ENCODE data around the gene ABCG5.

ABCG5 gene

DNA sequence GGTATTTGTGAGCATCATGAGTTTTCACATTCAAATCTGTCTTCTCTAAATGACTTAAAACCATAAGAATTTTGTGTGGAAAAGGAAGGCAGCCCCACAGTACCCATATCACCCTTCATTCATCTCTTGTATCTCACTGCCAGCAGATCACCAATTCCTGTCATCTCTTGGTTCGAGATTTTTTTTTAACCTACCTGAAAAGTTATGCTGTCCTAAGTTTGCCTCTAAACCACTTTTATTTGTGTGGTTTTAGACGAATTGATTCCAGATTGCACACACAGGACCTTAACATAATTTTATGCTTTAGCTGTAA is 32.0 kb downstream of the ABCG5 start:
- DNase-seq (ENCODE audit: low read depth): no peak

DNA sequence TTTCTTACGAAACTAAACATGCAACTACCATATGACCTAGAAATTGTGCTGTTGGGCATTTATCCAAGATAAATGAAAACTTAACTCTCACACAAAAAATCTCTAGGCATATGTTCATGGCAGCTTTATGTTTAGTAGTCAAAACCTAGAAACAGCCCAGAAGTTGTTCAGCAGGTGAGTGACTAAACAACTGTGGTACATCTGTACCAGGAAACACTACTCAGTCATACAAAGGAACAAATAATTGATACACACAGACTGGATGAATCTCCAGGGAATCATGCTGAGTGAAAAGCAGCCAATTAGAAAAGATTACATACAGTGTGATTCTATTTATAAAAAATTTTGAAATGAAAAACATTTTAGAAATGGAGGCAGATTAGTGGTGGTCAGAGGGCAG is 35.5 kb downstream of the ABCG5 start:
- no peak for DNase-seq (ENCODE audit: low read depth)

GRCh38 chr2:43802135-43802534 is 36.5 kb downstream of the ABCG5 start:
- no peak for DNase-seq (ENCODE audit: low read depth)

GRCh38 chr2:43800894-43801293 is 37.7 kb downstream of the ABCG5 start:
- no peak for DNase-seq (ENCODE audit: low read depth)

DNA sequence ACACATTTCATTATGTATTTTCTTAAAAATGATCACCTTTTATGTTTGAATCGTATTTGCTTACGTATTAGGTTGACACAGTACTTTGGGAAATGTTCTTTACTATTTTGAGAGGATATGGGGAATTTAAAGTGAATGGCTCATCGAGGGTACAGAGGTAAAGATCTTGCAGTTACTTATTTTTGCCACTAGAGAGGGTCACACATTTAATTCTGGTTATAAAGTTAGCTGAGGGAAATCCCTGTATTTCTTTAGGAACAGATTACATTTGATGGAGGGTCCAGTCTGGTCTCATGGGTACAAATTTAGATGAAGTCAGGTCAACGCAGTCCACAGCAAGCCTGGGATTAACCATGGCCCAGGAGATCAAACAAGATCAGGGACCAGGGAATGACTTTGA is 40.3 kb downstream of the ABCG5 start:
- DNase-seq (ENCODE audit: low read depth): no peak

DNA sequence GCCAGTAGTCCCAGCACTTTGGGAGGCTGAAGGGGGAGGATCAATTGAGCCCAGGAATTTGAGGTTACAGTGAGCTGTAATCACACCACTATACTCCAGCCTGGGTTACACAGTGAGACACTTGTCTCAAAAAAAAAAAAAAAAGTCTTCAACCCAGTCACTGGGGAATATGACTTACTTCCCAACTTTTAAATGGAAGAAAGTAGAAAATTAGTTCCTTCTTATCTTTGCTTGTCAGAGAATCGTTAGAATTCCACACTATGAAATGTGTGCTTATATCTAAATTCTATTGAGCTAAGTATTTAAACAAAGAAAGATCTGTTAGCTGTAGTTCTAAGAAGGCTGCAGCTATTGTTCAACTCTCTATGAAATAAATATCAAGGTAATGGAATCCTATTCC is 42.4 kb downstream of the ABCG5 start:
- DNase-seq (ENCODE audit: low read depth): no peak

GRCh38 chr2:43794956-43795355 is 43.7 kb downstream of the ABCG5 start:
- no peak for DNase-seq (ENCODE audit: low read depth)

- no peak for DNase-seq (ENCODE audit: low read depth)
Measured at GRCh38 chr2:43792653-43793052, 46.0 kb downstream of the ABCG5 start.

GRCh38 chr2:43791035-43791765 is 47.4 kb downstream of the ABCG5 start:
- no peak for DNase-seq (ENCODE audit: low read depth)

DNA sequence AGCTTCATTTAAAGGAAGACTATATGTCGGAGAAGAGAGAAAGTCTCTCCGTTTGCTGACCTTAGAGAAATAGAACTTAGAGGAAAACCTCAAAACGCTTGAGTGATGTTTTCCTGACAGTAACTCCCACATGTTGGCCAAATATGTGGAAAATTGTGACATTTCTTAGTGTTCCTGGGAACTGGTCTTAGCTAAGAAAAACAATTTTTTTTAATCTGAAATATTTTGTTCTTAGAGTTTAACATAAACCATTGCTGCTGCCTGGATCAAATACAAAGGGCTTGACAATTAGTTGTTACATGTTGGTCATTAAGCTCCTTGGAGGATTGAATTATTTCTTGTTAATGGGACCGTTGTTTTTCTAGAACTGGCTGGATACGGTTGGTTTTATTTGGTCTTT is 48.5 kb downstream of the ABCG5 start:
- no peak for DNase-seq (ENCODE audit: low read depth)

- no peak for DNase-seq (ENCODE audit: low read depth)
Measured at GRCh38 chr2:43788646-43789045, 50.0 kb downstream of the ABCG5 start.

DNA sequence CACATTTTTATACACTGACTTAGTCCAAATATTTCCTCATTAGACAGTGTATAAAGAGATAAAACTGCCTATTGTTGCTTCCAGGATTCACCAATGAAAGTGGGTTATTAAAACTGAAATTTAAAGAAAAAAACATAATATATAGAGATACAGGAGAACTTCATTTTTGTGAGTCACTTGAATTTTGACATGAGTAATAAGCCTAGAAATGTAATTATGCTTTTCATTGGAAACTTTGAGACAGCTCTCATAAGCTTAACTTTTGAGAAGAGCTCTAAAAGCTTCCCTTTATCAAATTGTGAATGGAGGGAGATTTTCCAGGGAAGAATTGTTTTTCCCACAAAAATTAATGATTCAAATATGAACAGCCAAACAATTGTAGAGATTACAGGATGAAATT is 50.7 kb downstream of the ABCG5 start:
- DNase-seq (ENCODE audit: low read depth): no peak

DNA sequence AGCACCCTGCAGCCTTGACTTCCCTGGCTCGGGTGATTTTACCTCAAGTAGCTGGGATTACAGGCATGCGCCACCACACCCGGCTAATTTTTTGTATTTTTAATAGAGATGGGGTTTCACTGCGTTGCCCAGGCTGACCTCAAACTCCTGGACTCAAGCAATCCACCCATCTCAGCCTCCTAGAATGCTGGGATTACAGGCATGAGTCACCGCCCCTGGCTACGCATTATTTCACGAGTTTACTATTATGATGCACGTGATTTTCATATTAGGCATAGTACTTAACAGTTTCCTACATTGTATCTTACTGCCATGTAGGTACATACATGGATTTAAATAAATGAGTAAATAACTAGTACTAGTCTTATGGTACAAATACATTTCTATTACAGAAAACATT is 60.4 kb downstream of the ABCG5 start:
- no peak for DNase-seq (ENCODE audit: low read depth)

- DNase-seq (ENCODE audit: low read depth): no peak
Measured at GRCh38 chr2:43777306-43777926, 61.2 kb downstream of the ABCG5 start.

GRCh38 chr2:43776324-43776723 is 62.3 kb downstream of the ABCG5 start:
- no peak for DNase-seq (ENCODE audit: low read depth)

- no peak for DNase-seq (ENCODE audit: low read depth)
Measured at GRCh38 chr2:43774617-43775016, 64.0 kb downstream of the ABCG5 start.

- DNase-seq (ENCODE audit: low read depth): peak; percentile 63
Measured at GRCh38 chr2:43773876-43774613, 64.6 kb downstream of the ABCG5 start, which contains the start of gene DYNC2LI1. TSS of gene DYNC2LI1 (plus strand) at chr2:43774039. CDS start at chr2:43774139, 100 bp downstream.

GRCh38 chr2:43766006-43766405 is 72.6 kb downstream of the ABCG5 start:
- DNase-seq (ENCODE audit: low read depth): no peak

- DNase-seq (ENCODE audit: low read depth): no peak
Measured at GRCh38 chr2:43764086-43764705, 74.4 kb downstream of the ABCG5 start.

- DNase-seq (ENCODE audit: low read depth): no peak
Measured at GRCh38 chr2:43763091-43763490, 75.5 kb downstream of the ABCG5 start.

All from HS-5 (cell line).